Fibroblast of skin of right biceps (primary cell): ENCODE measurements around the gene TBX15.
A peak's percentile ranks its signal among the peaks of the same experiment; 100 is the strongest.
"Not testable (repeated sequence)": the region's sequence is repeated elsewhere in the genome, so short reads cannot be mapped to it uniquely, and the experiment has no call there.

ENCODE experiments used
- DNase-seq: peaks from one replicate; pipeline ENCODE4 v3.0.0-alpha.2; 2013

The TBX15 gene

GRCh38 chr1:118958140-118958539 is 30.0 kb downstream of the TBX15 start:
- no peak for DNase-seq

- DNase-seq: not testable (repeated sequence)
Observed at GRCh38 chr1:118957579-118957978, 30.6 kb downstream of the TBX15 start.

GRCh38 chr1:118954301-118954905 is 33.7 kb downstream of the TBX15 start:
- DNase-seq: peak; percentile 77

GRCh38 chr1:118951270-118951936 is 36.7 kb downstream of the TBX15 start:
- no peak for DNase-seq

GRCh38 chr1:118949315-118949714 is 38.8 kb downstream of the TBX15 start:
- DNase-seq: peak; percentile 94

GRCh38 chr1:118948846-118949245 is 39.3 kb downstream of the TBX15 start:
- no peak for DNase-seq

- no peak for DNase-seq
Observed at GRCh38 chr1:118948351-118948750, 39.8 kb downstream of the TBX15 start.

- peak; percentile 90 for DNase-seq
Observed at GRCh38 chr1:118947790-118948189, 40.4 kb downstream of the TBX15 start.

- DNase-seq: peak; percentile 84
Observed at GRCh38 chr1:118947003-118947765, 41.0 kb downstream of the TBX15 start.

- DNase-seq: peak; percentile 95
Observed at GRCh38 chr1:118945489-118945888, 42.7 kb downstream of the TBX15 start.

- no peak for DNase-seq
Observed at GRCh38 chr1:118944546-118944945, 43.6 kb downstream of the TBX15 start.

- peak; percentile 90 for DNase-seq
Observed at GRCh38 chr1:118944133-118944532, 44.0 kb downstream of the TBX15 start.

- no peak for DNase-seq
Observed at GRCh38 chr1:118940957-118941356, 47.2 kb downstream of the TBX15 start.

- DNase-seq: no peak
Observed at GRCh38 chr1:118937413-118938072, 50.6 kb downstream of the TBX15 start.

- DNase-seq: peak; percentile 27
Observed at GRCh38 chr1:118934706-118935105, 53.4 kb downstream of the TBX15 start.

- peak; percentile 42 for DNase-seq
Observed at GRCh38 chr1:118933051-118933781, 54.9 kb downstream of the TBX15 start.

GRCh38 chr1:118931876-118932275 is 56.3 kb downstream of the TBX15 start:
- DNase-seq: no peak

- DNase-seq: peak; percentile 50
Observed at GRCh38 chr1:118928739-118929554, 59.2 kb downstream of the TBX15 start.

GRCh38 chr1:118927427-118928187 is 60.5 kb downstream of the TBX15 start:
- peak; percentile 50 for DNase-seq

- DNase-seq: no peak
Observed at GRCh38 chr1:118926261-118926660, 61.9 kb downstream of the TBX15 start.

- DNase-seq: peak; percentile 41
Observed at GRCh38 chr1:118925651-118926050, 62.5 kb downstream of the TBX15 start.
